ENCODE data around the gene GPR156. TPM values are rescaled to one million over a fixed set of nuclear protein-coding genes. Genes with fewer than 3 reads are reported as not detected.

The GPR156 gene
- total and polyA plus RNA-seq, 10 of the 15 experiments (the other 5 are each of a cell fraction or from before 2014, with no cell fraction given) = 0.08 to 0.15 (median 0.11) TPM; not detected in 6

GRCh38 chr3:120214176-120214575, 70.8 kb downstream of the GPR156 start (continued):
- TF ChIP-seq SKIL (IDR thresholded peaks at IDR 0.05; ENCODE audit: low read depth, poor library complexity, severe bottlenecking) (no peak), RBBP5 (conservative IDR thresholded peaks at IDR 0.05) (no peak), PAX8 (IDR thresholded peaks at IDR 0.05) (no peak), POU2F2 (IDR thresholded peaks at IDR 0.05; ENCODE audit: borderline replicate concordance, low read depth, low read length) (no peak), HDAC6 (IDR thresholded peaks at IDR 0.05; ENCODE audit: unreplicated experiment) (no peak)

- DNase-seq (ENCODE audit: low read depth, low spot score) (no peak), FAIRE-seq (no peak), ATAC-seq (no peak)
- ChIA-PET CTCF (no interaction called here), RAD21 (ENCODE audit: unreplicated experiment) (no interaction called here), SMC1A (ENCODE audit: uncharacterized antibody, unreplicated experiment) (no interaction called here), POLR2A (no interaction called here)
- H3K79me2 ChIP-seq (ENCODE audit: control insufficient read depth, insufficient read depth, low read length) = no peaks in the 10 kb centered on the region
- no TSS peak for BruUV-seq (replicated peaks)
- no peak overlapping the region for H3K27ac ChIP-seq (ENCODE audit: control insufficient read depth, insufficient read depth)
- no peak overlapping the region for H3K9ac ChIP-seq (ENCODE audit: control insufficient read depth, insufficient read depth, low read length)
- in situ Hi-C loops (cut with MboI) = no loop called here
- WGBS (ENCODE audit: insufficient coverage, insufficient replicate concordance, low lambda C conversion rate, missing lambda C conversion rate) = 5% methylated on average over 1 of the region's 1 CpG
- no peaks in the 10 kb centered on the region for H3K36me3 ChIP-seq (ENCODE audit: control insufficient read depth in 2 of 2, insufficient read depth in 2 of 2, low read length in 1 of 2)
- H3K4me2 ChIP-seq (ENCODE audit: control insufficient read depth, insufficient read depth) = no peak overlapping the region
- no peaks in the 10 kb centered on the region for H3K4me1 ChIP-seq (ENCODE audit: control insufficient read depth, insufficient read depth, low read length)
- intact Hi-C loops (cut with micrococcal nuclease; ENCODE audit: unreplicated experiment) = no loop called here
- H2AFZ ChIP-seq (ENCODE audit: control insufficient read depth, low read depth, low read length) = no peak overlapping the region
- no peaks in the 10 kb centered on the region for H4K20me1 ChIP-seq (ENCODE audit: control insufficient read depth, insufficient read depth)
- no peak overlapping the region for H3K4me3 ChIP-seq
- H3K9me3 ChIP-seq (replicated peaks; ENCODE audit: control insufficient read depth, insufficient read depth, low read length) = no peaks in the 10 kb centered on the region
- TF ChIP-seq CHD4 (IDR thresholded peaks at IDR 0.05) = no peak
- TF ChIP-seq SP1 (IDR thresholded peaks at IDR 0.05; ENCODE audit: low read depth, low read length) = no peak
- TF ChIP-seq ATF2 (IDR thresholded peaks at IDR 0.05; ENCODE audit: low read length) = no peak
- TF ChIP-seq RAD51 (IDR thresholded peaks at IDR 0.05) = no peak
- no peak for TF ChIP-seq BCLAF1 (IDR thresholded peaks at IDR 0.05)
- no peak for TF ChIP-seq PAX8 (IDR thresholded peaks at IDR 0.05)
- no peaks in the 10 kb centered on the region for H3K27me3 ChIP-seq (replicated peaks in 1 of 2; ENCODE audit: control insufficient read depth in 2 of 2, insufficient read depth in 2 of 2, low read length in 1 of 2)
These were observed 72.5 kb downstream of the GPR156 start for GRCh38 chr3:120212505-120212904.

Measured in GM12878 (cell line).